Gastroesophageal sphincter (tissue), 3 donors: Measurements from ENCODE around the gene ATG7.

ENCODE experiments used
- EP300 ChIP-seq: sonication (generic); formaldehyde crosslinking; IDR thresholded peaks from one replicate; pipeline ENCODE4 v1.6.1; 2017; ENCODE audit warnings: antibody characterized with exemption, mild to moderate bottlenecking
- POLR2A ChIP-seq, 2 donors: fragments of 450-650 bp; IDR thresholded peaks; one replicate each; pipeline ENCODE4 v1.6.1; 2017; ENCODE audit warnings: antibody characterized with exemption in 2 of 2, mild to moderate bottlenecking in 2 of 2, moderate library complexity in 1 of 2
- TF ChIP-seq, protein P1 (sequence below), 4 experiments: fragments of 200-600 bp in 2 of 4; fragments of 450-650 bp in 2 of 4; sonication (generic) in 1 of 4; IDR thresholded peaks; one replicate each; pipeline ENCODE4 v1.5.1; 2017 to 2019; ENCODE audit warnings: antibody characterized with exemption in 4 of 4, mild to moderate bottlenecking in 2 of 4, moderate library complexity in 2 of 4

DNA sequence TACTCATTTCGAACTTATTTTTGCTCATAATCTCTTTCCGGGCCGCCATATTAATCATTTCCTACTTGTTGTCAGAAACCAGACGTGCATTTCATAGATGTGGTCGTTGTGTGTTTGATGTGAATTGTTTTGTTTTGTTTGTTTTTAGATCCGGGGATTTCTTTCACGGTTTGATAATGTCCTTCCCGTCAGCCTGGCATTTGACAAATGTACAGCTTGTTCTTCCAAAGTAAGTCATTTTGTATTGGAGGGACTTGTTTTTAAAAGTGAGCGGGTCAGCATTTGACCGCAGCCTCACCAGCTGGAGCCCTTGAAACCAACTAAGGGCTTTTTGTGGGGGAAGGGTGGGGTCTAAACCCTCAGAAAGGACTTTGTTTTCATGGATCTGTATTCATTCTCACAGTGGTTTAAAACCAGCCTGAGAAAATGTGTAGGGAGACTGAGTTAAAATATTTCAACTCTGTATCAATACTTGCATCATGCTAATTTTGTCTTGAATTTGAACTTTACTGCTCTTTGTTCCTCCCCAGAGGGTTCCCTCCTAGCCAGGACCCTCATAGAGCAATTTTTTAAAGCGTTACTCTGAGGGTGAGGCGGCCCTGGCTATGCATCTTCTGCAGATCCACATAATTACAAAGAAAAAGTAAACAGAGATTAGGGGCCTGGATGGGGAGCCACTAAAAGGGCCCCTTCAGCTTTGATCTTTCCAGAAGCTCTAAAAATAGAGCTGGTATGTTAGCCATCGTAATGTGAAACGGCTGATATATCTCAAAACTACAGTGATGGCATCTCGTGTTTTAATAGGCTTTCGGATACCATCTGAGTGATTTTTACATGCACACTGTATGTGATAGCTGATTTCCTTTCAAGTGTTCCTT lies 107.9 kb downstream of the ATG7 start:
- TF ChIP-seq, protein P1, sequence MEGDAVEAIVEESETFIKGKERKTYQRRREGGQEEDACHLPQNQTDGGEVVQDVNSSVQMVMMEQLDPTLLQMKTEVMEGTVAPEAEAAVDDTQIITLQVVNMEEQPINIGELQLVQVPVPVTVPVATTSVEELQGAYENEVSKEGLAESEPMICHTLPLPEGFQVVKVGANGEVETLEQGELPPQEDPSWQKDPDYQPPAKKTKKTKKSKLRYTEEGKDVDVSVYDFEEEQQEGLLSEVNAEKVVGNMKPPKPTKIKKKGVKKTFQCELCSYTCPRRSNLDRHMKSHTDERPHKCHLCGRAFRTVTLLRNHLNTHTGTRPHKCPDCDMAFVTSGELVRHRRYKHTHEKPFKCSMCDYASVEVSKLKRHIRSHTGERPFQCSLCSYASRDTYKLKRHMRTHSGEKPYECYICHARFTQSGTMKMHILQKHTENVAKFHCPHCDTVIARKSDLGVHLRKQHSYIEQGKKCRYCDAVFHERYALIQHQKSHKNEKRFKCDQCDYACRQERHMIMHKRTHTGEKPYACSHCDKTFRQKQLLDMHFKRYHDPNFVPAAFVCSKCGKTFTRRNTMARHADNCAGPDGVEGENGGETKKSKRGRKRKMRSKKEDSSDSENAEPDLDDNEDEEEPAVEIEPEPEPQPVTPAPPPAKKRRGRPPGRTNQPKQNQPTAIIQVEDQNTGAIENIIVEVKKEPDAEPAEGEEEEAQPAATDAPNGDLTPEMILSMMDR (IDR thresholded peaks at IDR 0.05): no peak
- TF ChIP-seq POLR2A (IDR thresholded peaks at IDR 0.05): no peak
- TF ChIP-seq EP300: no peak
